ENCODE results near the gene MIX23.
"Not testable (repeated sequence)": the region's sequence is repeated elsewhere in the genome, so short reads cannot be mapped to it uniquely, and the experiment has no call there.

Gene MIX23

GRCh38 chr3:122391681-122392446, 8.8 kb upstream of the MIX23 start:
- DNase-seq, result no peak

DNA sequence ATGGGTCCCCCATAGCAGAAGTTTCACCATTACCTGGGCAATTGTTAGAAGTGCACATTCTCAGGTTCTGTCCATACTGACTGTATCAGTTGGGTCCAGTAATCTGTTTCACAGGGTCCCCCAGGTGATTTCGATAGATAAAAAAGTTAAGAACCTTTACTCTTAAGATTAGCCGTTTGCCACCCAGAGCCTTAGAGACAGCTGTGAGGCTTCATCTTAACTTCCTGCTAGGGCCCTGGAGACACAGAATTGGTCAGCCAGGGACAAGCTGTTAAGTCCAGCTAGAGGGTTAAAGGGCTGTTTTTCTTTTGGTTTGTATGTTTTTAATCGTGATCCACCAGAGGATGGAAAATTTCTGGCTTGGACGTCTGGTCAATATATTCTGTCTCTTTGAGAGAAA, 7.6 kb upstream of the MIX23 start:
- DNase-seq, result no peak

DNA sequence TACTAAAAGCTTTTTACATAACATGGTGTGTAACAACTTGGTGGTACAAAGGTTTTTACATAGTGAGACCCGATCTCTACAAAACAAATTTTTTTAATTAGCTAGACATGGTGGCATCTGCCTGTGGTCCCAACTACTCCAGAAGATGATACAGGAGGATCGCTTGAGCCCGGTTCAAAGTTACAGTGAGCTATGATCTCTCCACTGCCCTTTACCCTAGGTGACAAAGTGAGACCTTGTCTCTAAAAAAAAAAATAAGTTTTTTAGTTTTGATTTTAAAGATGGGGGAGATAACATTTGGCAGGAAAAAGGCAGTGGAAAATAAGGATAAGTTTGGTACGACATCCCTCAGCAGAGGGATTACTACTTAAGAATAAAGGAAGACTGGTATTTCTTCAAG, 6.9 kb upstream of the MIX23 start:
- DNase-seq, result no peak

DNA sequence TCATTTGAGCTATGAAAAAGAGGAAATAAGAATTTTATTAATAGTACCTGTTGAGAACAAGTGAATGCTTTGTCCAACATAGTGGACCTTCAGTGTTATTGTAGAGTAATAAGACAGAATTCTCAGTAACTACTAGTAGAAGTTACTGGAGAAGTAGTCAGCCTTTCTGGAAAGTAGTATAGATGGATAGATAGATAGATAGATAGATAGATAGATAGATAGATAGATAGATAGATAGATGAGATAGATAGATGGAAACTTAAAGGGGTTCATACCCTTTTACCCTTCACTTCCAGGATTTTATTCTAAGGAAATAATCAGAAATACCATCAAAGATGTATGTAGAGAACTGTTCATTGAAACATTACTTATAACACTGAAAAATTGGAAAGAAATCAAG, 6.2 kb upstream of the MIX23 start:
- no peak for DNase-seq

DNA sequence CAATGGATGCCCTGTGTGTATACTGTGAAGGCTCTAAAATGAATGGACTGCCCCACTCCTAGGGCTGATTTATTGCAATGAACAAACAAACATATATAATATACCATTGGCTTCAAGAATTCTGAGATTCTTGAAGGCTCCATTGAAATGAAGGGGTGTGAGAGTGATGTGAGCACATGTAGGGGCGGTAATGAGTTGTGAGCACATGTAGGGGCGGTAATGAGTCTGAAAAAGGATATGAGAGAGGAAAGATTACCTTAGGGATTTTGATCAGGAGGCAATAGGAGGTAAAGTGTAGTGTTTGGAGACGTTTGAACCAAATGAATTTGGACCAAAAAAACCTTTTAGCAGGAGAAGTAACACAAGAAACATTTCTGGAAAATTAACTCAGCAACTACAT, 4.7 kb upstream of the MIX23 start:
- DNase-seq, result no peak

GRCh38 chr3:122383771-122384697, 1.0 kb upstream of the MIX23 start, which contains the start of gene FAM162A:
Gene FAM162A (plus strand): TSS chr3:122384182. CDS start chr3:122384266, 84 bp downstream.
- DNase-seq, result peak; percentile 76

- DNase-seq, result no peak
Observed at GRCh38 chr3:122377975-122378374, 5.1 kb downstream of the MIX23 start.

GRCh38 chr3:122374034-122374433, 9.0 kb downstream of the MIX23 start:
- no peak for DNase-seq

- DNase-seq, result no peak
Observed at GRCh38 chr3:122366379-122366749, 16.7 kb downstream of the MIX23 start.

- not testable (repeated sequence) for DNase-seq
Observed at GRCh38 chr3:122365582-122366378, 17.3 kb downstream of the MIX23 start.

DNA sequence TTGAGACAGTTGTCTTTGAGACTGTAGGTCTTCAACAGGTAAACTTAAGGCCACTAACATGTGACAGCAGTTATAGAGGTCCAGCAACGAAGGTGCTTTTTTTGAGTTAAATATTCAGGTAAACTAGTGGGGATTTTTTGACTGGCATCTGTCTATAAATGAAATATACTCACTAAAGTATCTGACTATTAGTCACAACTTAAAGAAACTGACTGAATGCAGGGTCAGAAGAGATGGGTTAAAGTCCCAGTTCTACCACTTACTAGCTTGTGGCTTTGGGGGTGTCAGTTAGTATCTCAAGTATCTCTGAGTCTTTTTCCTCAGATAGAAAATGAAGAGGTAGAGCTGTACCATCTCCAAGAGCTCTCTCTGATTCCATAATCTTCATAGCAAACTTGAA, 18.0 kb downstream of the MIX23 start:
- no peak for DNase-seq

GRCh38 chr3:122364490-122364889, 18.5 kb downstream of the MIX23 start:
- DNase-seq, result no peak

- no peak for DNase-seq
Observed at GRCh38 chr3:122362026-122362425, 21.0 kb downstream of the MIX23 start.

DNA sequence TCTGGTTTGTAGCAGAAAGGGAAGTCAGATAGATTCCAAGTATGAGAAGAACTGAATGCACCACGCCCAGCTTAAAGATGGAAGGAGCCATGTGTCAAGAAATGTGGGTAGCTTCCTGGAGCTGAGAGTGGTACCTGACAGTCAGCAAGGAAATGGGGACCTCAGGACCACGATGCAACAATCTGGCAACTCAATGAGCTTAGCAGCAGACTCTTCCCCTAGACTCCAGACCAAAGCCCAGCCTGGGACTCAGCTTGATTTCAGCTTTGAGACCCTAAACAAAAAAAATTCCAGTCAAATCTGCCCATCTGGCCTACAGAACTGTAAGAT, 24.4 kb downstream of the MIX23 start:
- no peak for DNase-seq

GRCh38 chr3:122357828-122358702, 25.0 kb downstream of the MIX23 start:
- DNase-seq, result no peak

- no peak for DNase-seq
Observed at GRCh38 chr3:122356402-122356801, 26.6 kb downstream of the MIX23 start.

- DNase-seq, result no peak
Observed at GRCh38 chr3:122355612-122356011, 27.4 kb downstream of the MIX23 start.

DNA sequence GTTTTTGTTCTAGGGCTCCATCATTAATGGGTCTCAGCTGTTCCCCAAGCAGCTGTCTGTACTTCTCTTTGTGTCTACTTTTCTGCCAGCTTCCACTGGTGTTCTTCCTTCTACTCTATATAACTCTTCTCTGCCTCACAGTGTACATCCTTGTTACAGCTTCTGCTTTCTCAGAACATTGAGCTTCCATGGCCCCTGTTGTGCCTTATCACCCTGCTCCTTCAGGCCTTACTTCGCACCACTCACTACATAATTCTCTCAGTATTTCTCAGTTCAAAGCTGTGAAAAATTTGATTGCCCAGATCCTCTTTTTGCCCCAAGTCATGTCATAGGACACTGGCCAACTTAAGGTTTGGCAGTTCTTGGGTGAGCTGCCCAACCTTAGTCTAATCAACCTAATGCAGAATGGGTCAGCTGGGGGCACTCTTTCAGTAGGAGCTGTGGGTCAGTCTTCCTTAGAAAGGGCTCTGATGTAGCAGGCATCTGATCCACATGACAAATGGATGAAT, 29.1 kb downstream of the MIX23 start:
- no peak for DNase-seq

DNA sequence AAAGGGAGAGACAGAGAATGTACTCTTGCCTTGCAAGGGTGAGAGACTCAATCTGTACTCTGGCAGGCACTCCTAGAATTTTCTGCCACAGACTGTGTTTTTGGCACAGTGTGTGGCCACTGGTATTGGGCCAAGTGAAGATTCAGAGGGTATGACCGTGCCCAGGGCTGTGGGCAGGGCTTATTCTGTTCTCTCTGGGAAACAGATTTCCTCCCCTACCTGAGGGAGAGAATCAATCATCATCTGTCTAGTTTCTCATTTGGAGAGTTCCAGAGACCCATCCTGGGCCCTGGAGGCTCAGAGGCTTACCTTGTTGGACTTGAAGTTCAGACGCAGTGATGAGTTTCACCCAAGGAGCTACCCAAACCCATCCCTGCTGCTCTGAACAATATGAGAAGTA, 29.8 kb downstream of the MIX23 start:
- peak; percentile 12 for DNase-seq

GRCh38 chr3:122351612-122352011, 31.4 kb downstream of the MIX23 start:
- no peak for DNase-seq

- DNase-seq, result no peak
Observed at GRCh38 chr3:122350814-122351418, 32.1 kb downstream of the MIX23 start.

DNA sequence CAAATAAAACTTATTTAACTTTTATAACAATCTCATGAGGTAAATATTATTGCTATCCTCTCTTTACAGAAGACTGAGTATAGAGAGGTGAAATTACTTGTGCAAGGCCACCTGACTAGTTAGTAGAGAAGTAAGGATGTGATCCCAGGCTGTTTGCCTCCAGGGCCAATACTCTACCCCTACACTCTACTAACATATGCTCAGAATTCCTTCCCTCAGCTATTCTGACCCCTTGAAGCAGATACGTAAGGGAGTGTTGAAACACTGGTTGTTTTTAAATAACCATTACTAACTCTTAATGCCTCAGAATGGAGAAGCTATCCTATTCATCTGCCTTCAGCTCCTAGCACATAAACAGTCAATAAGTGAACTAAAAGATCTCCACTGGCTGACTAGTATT, 33.9 kb downstream of the MIX23 start:
- DNase-seq, result no peak

Measured in NCI-H1694 treated with DMSO at 0.1 percent for 48 hours (cell line).